SK-N-SH treated with all-trans-retinoic acid at 6 μM for 48 hours (cell line): ENCODE measurements around the gene PLCH2.

ENCODE experiments used
- ATAC-seq: fragments of 200-7000 bp; cut with Tn5 transposase; 3 replicates; pipeline ENCODE4 v1.9.1; 2020; ENCODE audit warnings: mild to moderate bottlenecking, moderate library complexity
- ARNTL ChIP-seq: fragments of 450-650 bp; formaldehyde crosslinking; IDR thresholded peaks from 2 replicates; pipeline ENCODE4 v1.5.0; 2020; ENCODE audit warnings: low read depth, mild to moderate bottlenecking, moderate library complexity, borderline replicate concordance
- BACH2 ChIP-seq: fragments of 250-450 bp; sonication (Bioruptor Pico); IDR thresholded peaks from 2 replicates; pipeline ENCODE4 v1.9.0; 2021; ENCODE audit warnings: mild to moderate bottlenecking, borderline replicate concordance
- CSDC2 ChIP-seq: fragments of 250-450 bp; sonication (Bioruptor Pico); IDR thresholded peaks from 2 replicates; pipeline ENCODE4 v1.5.0; 2020; ENCODE audit warnings: mild to moderate bottlenecking, moderate library complexity
- ESRRG ChIP-seq: fragments of 250-450 bp; sonication (Bioruptor Pico); IDR thresholded peaks from 2 replicates; pipeline ENCODE4 v1.6.1; 2021; ENCODE audit warnings: mild to moderate bottlenecking
- GLIS3 ChIP-seq: fragments of 250-450 bp; sonication (Bioruptor Pico); IDR thresholded peaks from 2 replicates; pipeline ENCODE4 v1.5.0; 2020; ENCODE audit warnings: mild to moderate bottlenecking, moderate library complexity
- ISL1 ChIP-seq: fragments of 250-450 bp; sonication (Bioruptor Pico); IDR thresholded peaks from 2 replicates; pipeline ENCODE4 v2.1.2; 2022; ENCODE audit warnings: mild to moderate bottlenecking, moderate library complexity
- OSR1 ChIP-seq: fragments of 250-450 bp; sonication (Bioruptor Pico); IDR thresholded peaks from 2 replicates; pipeline ENCODE4 v1.8.0; 2022; ENCODE audit warnings: moderate library complexity, mild to moderate bottlenecking, inconsistent platforms
- PATZ1 ChIP-seq: fragments of 250-450 bp; sonication (Bioruptor Pico); IDR thresholded peaks from 2 replicates; pipeline ENCODE4 v1.8.0; 2020; ENCODE audit warnings: mild to moderate bottlenecking, moderate library complexity, borderline replicate concordance
- PPARA ChIP-seq: fragments of 250-450 bp; sonication (Bioruptor Pico); IDR thresholded peaks from 2 replicates; pipeline ENCODE4 v1.5.0; 2020; ENCODE audit warnings: mild to moderate bottlenecking, borderline replicate concordance
- RARB ChIP-seq: fragments of 250-450 bp; sonication (Bioruptor Pico); IDR thresholded peaks from 2 replicates; pipeline ENCODE4 v1.8.0; 2021; ENCODE audit warnings: mild to moderate bottlenecking, moderate library complexity
- SNAI2 ChIP-seq: fragments of 250-450 bp; sonication (Bioruptor Pico); IDR thresholded peaks from 2 replicates; pipeline ENCODE4 v1.5.0; 2020; ENCODE audit warnings: mild to moderate bottlenecking, moderate library complexity
- TCF4 ChIP-seq: fragments of 250-450 bp; sonication (Bioruptor Pico); IDR thresholded peaks from 2 replicates; pipeline ENCODE4 v1.8.0; 2021; ENCODE audit warnings: mild to moderate bottlenecking, moderate library complexity, borderline replicate concordance
- ZC3H10 ChIP-seq: fragments of 250-450 bp; sonication (Bioruptor Pico); IDR thresholded peaks from 2 replicates; pipeline ENCODE4 v1.5.1; 2021; ENCODE audit warnings: mild to moderate bottlenecking, moderate library complexity
- ZFP3 ChIP-seq: fragments of 250-450 bp; sonication (Bioruptor Pico); IDR thresholded peaks from 2 replicates; pipeline ENCODE4 v1.5.0; 2020; ENCODE audit warnings: mild to moderate bottlenecking, moderate library complexity
- ZFP30 ChIP-seq: fragments of 450-650 bp; formaldehyde crosslinking; IDR thresholded peaks from 2 replicates; pipeline ENCODE4 v1.5.0; 2022; ENCODE audit warnings: mild to moderate bottlenecking, moderate library complexity
- ZNF565 ChIP-seq: fragments of 450-650 bp; formaldehyde crosslinking; conservative IDR thresholded peaks from 2 replicates; pipeline ENCODE4 v1.5.0; 2020; ENCODE audit warnings: low read depth, mild to moderate bottlenecking, moderate library complexity
- ZNF8 ChIP-seq: fragments of 450-650 bp; formaldehyde crosslinking; IDR thresholded peaks from 2 replicates; pipeline ENCODE4 v1.5.0; 2020; ENCODE audit warnings: mild to moderate bottlenecking, moderate library complexity
- TF ChIP-seq, protein P1 (sequence below): fragments of 250-450 bp; sonication (Bioruptor Pico); IDR thresholded peaks from 2 replicates; pipeline ENCODE4 v1.5.1; 2021; ENCODE audit warnings: mild to moderate bottlenecking, moderate library complexity
- TF ChIP-seq, protein P2 (sequence below): fragments of 250-450 bp; sonication (Bioruptor Pico); IDR thresholded peaks from 2 replicates; pipeline ENCODE4 v1.5.0; 2020; ENCODE audit warnings: mild to moderate bottlenecking, moderate library complexity
- TF ChIP-seq, protein P3 (sequence below): fragments of 250-450 bp; sonication (Bioruptor Pico); IDR thresholded peaks from 2 replicates; pipeline ENCODE4 v1.5.1; 2020; ENCODE audit warnings: low read depth, mild to moderate bottlenecking, moderate library complexity
- TF ChIP-seq, protein P4 (sequence below): fragments of 250-450 bp; sonication (Bioruptor Pico); IDR thresholded peaks from 2 replicates; pipeline ENCODE4 v1.8.0; 2021; ENCODE audit warnings: low read depth, mild to moderate bottlenecking, moderate library complexity, borderline replicate concordance

PLCH2 gene

GRCh38 chr1:2462819-2463218, 13.3 kb upstream of the PLCH2 start:
- ATAC-seq: no peak
- TF ChIP-seq ZNF565 (CRISPR knock-in tag): no peak
- no peak for TF ChIP-seq ARNTL (CRISPR knock-in tag)
- no peak for TF ChIP-seq PATZ1 (CRISPR knock-in tag)
- TF ChIP-seq PPARA (CRISPR knock-in tag): no peak
- TF ChIP-seq ZFP30 (CRISPR knock-in tag): no peak
- no peak for TF ChIP-seq ZC3H10 (CRISPR knock-in tag)
- TF ChIP-seq CSDC2 (CRISPR knock-in tag): no peak
- TF ChIP-seq, protein P1, sequence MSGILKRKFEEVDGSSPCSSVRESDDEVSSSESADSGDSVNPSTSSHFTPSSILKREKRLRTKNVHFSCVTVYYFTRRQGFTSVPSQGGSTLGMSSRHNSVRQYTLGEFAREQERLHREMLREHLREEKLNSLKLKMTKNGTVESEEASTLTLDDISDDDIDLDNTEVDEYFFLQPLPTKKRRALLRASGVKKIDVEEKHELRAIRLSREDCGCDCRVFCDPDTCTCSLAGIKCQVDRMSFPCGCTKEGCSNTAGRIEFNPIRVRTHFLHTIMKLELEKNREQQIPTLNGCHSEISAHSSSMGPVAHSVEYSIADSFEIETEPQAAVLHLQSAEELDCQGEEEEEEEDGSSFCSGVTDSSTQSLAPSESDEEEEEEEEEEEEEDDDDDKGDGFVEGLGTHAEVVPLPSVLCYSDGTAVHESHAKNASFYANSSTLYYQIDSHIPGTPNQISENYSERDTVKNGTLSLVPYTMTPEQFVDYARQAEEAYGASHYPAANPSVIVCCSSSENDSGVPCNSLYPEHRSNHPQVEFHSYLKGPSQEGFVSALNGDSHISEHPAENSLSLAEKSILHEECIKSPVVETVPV: no peak
- no peak for TF ChIP-seq ESRRG (CRISPR knock-in tag)
- TF ChIP-seq, protein P2, sequence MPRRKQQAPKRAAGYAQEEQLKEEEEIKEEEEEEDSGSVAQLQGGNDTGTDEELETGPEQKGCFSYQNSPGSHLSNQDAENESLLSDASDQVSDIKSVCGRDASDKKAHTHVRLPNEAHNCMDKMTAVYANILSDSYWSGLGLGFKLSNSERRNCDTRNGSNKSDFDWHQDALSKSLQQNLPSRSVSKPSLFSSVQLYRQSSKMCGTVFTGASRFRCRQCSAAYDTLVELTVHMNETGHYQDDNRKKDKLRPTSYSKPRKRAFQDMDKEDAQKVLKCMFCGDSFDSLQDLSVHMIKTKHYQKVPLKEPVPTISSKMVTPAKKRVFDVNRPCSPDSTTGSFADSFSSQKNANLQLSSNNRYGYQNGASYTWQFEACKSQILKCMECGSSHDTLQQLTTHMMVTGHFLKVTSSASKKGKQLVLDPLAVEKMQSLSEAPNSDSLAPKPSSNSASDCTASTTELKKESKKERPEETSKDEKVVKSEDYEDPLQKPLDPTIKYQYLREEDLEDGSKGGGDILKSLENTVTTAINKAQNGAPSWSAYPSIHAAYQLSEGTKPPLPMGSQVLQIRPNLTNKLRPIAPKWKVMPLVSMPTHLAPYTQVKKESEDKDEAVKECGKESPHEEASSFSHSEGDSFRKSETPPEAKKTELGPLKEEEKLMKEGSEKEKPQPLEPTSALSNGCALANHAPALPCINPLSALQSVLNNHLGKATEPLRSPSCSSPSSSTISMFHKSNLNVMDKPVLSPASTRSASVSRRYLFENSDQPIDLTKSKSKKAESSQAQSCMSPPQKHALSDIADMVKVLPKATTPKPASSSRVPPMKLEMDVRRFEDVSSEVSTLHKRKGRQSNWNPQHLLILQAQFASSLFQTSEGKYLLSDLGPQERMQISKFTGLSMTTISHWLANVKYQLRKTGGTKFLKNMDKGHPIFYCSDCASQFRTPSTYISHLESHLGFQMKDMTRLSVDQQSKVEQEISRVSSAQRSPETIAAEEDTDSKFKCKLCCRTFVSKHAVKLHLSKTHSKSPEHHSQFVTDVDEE: no peak
- no peak for TF ChIP-seq OSR1
- TF ChIP-seq SNAI2 (CRISPR knock-in tag): no peak
- TF ChIP-seq ISL1: no peak

- no peak for ATAC-seq
- TF ChIP-seq SNAI2 (CRISPR knock-in tag) (no peak), OSR1 (no peak), TCF4 (CRISPR knock-in tag) (no peak), ARNTL (CRISPR knock-in tag) (no peak), GLIS3 (CRISPR knock-in tag) (no peak), ISL1 (no peak), BACH2 (CRISPR knock-in tag) (no peak), ZFP3 (CRISPR knock-in tag) (no peak), ZNF8 (CRISPR knock-in tag) (no peak), ZNF565 (CRISPR knock-in tag) (no peak), RARB (no peak)
- TF ChIP-seq, protein P3, sequence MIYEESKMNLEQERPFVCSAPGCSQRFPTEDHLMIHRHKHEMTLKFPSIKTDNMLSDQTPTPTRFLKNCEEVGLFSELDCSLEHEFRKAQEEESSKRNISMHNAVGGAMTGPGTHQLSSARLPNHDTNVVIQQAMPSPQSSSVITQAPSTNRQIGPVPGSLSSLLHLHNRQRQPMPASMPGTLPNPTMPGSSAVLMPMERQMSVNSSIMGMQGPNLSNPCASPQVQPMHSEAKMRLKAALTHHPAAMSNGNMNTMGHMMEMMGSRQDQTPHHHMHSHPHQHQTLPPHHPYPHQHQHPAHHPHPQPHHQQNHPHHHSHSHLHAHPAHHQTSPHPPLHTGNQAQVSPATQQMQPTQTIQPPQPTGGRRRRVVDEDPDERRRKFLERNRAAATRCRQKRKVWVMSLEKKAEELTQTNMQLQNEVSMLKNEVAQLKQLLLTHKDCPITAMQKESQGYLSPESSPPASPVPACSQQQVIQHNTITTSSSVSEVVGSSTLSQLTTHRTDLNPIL (CRISPR knock-in tag): no peak
- TF ChIP-seq, protein P4, sequence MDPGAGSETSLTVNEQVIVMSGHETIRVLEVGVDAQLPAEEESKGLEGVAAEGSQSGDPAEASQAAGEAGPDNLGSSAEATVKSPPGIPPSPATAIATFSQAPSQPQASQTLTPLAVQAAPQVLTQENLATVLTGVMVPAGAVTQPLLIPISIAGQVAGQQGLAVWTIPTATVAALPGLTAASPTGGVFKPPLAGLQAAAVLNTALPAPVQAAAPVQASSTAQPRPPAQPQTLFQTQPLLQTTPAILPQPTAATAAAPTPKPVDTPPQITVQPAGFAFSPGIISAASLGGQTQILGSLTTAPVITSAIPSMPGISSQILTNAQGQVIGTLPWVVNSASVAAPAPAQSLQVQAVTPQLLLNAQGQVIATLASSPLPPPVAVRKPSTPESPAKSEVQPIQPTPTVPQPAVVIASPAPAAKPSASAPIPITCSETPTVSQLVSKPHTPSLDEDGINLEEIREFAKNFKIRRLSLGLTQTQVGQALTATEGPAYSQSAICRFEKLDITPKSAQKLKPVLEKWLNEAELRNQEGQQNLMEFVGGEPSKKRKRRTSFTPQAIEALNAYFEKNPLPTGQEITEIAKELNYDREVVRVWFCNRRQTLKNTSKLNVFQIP: no peak
- TF ChIP-seq, protein P2: no peak
Observed at GRCh38 chr1:2463396-2463795, 12.7 kb upstream of the PLCH2 start.
